ENCODE measurements around the gene PIK3R3. TPM values are rescaled to one million over a fixed set of nuclear protein-coding genes. Genes with fewer than 3 reads are reported as not detected.
"Not testable (repeated sequence)": the region's sequence is repeated elsewhere in the genome, so short reads cannot be mapped to it uniquely, and the experiment has no call there.

Gene PIK3R3
- total RNA-seq, 1 experiment from 2014 or later: 9.0 TPM

GRCh38 chr1:46096269-46097148 is 35.9 kb downstream of the PIK3R3 start:
- Mint-ChIP-seq H3K27me3 (ENCODE audit: low read depth) (no peaks in the 10 kb centered on the region), H3K4me1 (no peaks in the 10 kb centered on the region), H3K9me3 (peaks cover 32% of the 10 kb centered on the region), H3K27ac (0 out of 2 replicates have a peak overlapping the region, but pooled peaks have one; percentile 11), H3K36me3 (peaks cover 7% of the 10 kb centered on the region), H3K4me3 (no peak overlapping the region)
- TF ChIP-seq TEAD1 (CRISPR knock-in tag; IDR thresholded peaks at IDR 0.05) (no peak), ZNF219 (CRISPR knock-in tag; IDR thresholded peaks at IDR 0.05; ENCODE audit: borderline replicate concordance) (no peak), E2F4 (CRISPR knock-in tag; IDR thresholded peaks at IDR 0.05; ENCODE audit: borderline replicate concordance, low read depth) (no peak)
- no peak for DNase-seq (ENCODE audit: low spot score)
- ChIA-PET CTCF (interaction anchor here (0.8 kb wide), 1 partner anchor 9 kb away, joined by 4 read pairs; no protein-coding TSS in a partner anchor), POLR2A (no interaction called here)
- ATAC-seq: no peak

- DNase-seq (ENCODE audit: low spot score); H3K27ac Mint-ChIP-seq; H3K4me1 Mint-ChIP-seq; H3K36me3 Mint-ChIP-seq; POLR2A ChIA-PET; H3K27me3 Mint-ChIP-seq (ENCODE audit: low read depth); ATAC-seq; H3K4me3 Mint-ChIP-seq: not testable (repeated sequence)
- peaks cover 27% of the 10 kb centered on the region for H3K9me3 Mint-ChIP-seq
- CTCF ChIA-PET: interaction anchor here (0.6 kb wide), 1 partner anchor 101 kb away, joined by 4 read pairs; no protein-coding TSS in a partner anchor
These were observed 37.3 kb downstream of the PIK3R3 start for GRCh38 chr1:46095110-46095509.

- no peak overlapping the region for H3K27ac Mint-ChIP-seq
- ChIA-PET CTCF (interaction anchor here (0.6 kb wide), 1 partner anchor 100 kb away, joined by 4 read pairs; no protein-coding TSS in a partner anchor), POLR2A (no interaction called here)
- H3K27me3 Mint-ChIP-seq (ENCODE audit: low read depth): no peaks in the 10 kb centered on the region
- no peak for DNase-seq (ENCODE audit: low spot score)
- peaks cover 21% of the 10 kb centered on the region for H3K9me3 Mint-ChIP-seq
- TF ChIP-seq RORB (CRISPR knock-in tag; IDR thresholded peaks at IDR 0.05) (no peak), SMAD4 (CRISPR knock-in tag; IDR thresholded peaks at IDR 0.05) (no peak), JUN (CRISPR knock-in tag; IDR thresholded peaks at IDR 0.05) (no peak), TP53 (CRISPR knock-in tag; IDR thresholded peaks at IDR 0.05) (no peak), PRDM15 (CRISPR knock-in tag; IDR thresholded peaks at IDR 0.05) (no peak), ZNF121 (CRISPR knock-in tag; IDR thresholded peaks at IDR 0.05) (no peak), CREM (CRISPR knock-in tag; IDR thresholded peaks at IDR 0.05) (no peak), FOXJ3 (CRISPR knock-in tag; IDR thresholded peaks at IDR 0.05; ENCODE audit: borderline replicate concordance) (no peak), E2F5 (CRISPR knock-in tag; IDR thresholded peaks at IDR 0.05) (no peak), USF1 (CRISPR knock-in tag; IDR thresholded peaks at IDR 0.05) (no peak), ZNF232 (CRISPR knock-in tag; IDR thresholded peaks at IDR 0.05) (no peak), IRF1 (CRISPR knock-in tag; IDR thresholded peaks at IDR 0.05) (no peak), JAZF1 (CRISPR knock-in tag; IDR thresholded peaks at IDR 0.05) (no peak), ZNF423 (CRISPR knock-in tag; IDR thresholded peaks at IDR 0.05) (no peak), MXD4 (CRISPR knock-in tag; IDR thresholded peaks at IDR 0.05; ENCODE audit: borderline replicate concordance) (no peak)
- no peaks in the 10 kb centered on the region for H3K4me1 Mint-ChIP-seq
- no peak overlapping the region for H3K4me3 Mint-ChIP-seq
- ATAC-seq: no peak
- H3K36me3 Mint-ChIP-seq: peaks cover 3% of the 10 kb centered on the region
These were observed 37.9 kb downstream of the PIK3R3 start for GRCh38 chr1:46094471-46095005.

GRCh38 chr1:46093832-46094231 is 38.6 kb downstream of the PIK3R3 start:
- DNase-seq (ENCODE audit: low spot score); POLR2A ChIA-PET: not testable (repeated sequence)

More at GRCh38 chr1:46093832-46094231, 38.6 kb downstream of the PIK3R3 start:
- H3K27ac Mint-ChIP-seq; CTCF ChIA-PET; H3K36me3 Mint-ChIP-seq; ATAC-seq; H3K4me3 Mint-ChIP-seq; H3K4me1 Mint-ChIP-seq; H3K27me3 Mint-ChIP-seq (ENCODE audit: low read depth): not testable (repeated sequence)
- peaks cover 14% of the 10 kb centered on the region for H3K9me3 Mint-ChIP-seq

Measured in WTC11 (cell line).